GM06990 (cell line): ENCODE results near the gene AAK1.
"Not testable (repeated sequence)": the region's sequence is repeated elsewhere in the genome, so short reads cannot be mapped to it uniquely, and the experiment has no call there.

ENCODE experiments used
- DNase-seq: peaks from one replicate; pipeline ENCODE4 v3.0.0-alpha.2; 2011; ENCODE audit not compliant: insufficient read length; ENCODE audit errors: extremely low read depth
- H3K27me3 ChIP-seq: replicated peaks from 2 replicates; pipeline ENCODE4 v1.6.0; 2011; ENCODE audit warnings: low read length; ENCODE audit not compliant: control insufficient read depth, insufficient read depth
- H3K36me3 ChIP-seq: 2 replicates; pipeline ENCODE4 v1.5.1; 2011; ENCODE audit warnings: low read length; ENCODE audit not compliant: control insufficient read depth, insufficient read depth
- H3K4me3 ChIP-seq: replicated peaks from 2 replicates; pipeline ENCODE4 v1.5.1; 2011; ENCODE audit warnings: low read depth, mild to moderate bottlenecking, control low read depth, low read length
- CTCF ChIP-seq: IDR thresholded peaks from 2 replicates; pipeline ENCODE4 v1.5.1; 2011; ENCODE audit warnings: low read length, control low read depth, mild to moderate bottlenecking, inconsistent platforms; ENCODE audit not compliant: insufficient read depth, poor library complexity, severe bottlenecking

Gene AAK1

DNA sequence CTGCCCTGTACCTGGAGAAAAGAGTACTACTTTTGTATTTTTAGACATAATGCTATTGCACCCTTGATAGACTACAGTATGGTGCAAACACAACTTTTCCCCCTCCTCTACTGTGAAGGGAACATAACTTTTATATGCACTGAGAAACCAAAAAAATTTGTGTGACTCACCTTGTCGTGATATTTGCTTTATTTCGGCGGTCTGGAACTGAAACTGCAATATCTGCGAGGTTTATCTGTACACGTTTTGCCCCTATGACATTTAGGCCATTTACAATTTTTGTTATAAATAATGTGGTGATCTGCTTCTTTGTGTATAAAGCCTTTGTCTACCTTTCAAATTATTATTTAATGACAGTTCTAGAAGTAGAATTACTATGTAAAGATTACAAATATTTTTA, 34.4 kb upstream of the AAK1 start:
- no peaks in the 10 kb centered on the region for H3K36me3 ChIP-seq
- H3K27me3 ChIP-seq = no peaks in the 10 kb centered on the region
- H3K4me3 ChIP-seq = no peak overlapping the region
- no peak for DNase-seq
- no peak for TF ChIP-seq CTCF

DNA sequence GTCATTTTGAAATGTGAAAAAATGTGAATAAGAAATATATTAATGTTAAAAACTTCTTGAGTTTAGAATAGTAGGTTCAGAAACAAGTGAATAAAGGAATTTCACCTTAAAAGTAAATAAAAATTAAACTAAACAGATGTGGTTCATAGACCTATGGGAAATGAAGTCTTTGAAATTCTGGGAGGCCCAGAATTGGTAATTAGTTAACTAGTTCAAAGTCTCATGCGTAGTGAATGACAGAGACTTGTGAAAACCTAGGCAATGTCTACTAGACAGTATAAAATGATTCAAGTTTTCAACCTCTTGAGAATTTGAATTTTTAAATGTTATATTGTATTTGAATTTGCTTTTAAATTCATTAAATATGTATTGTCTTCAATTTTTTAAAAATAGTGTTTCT, 32.6 kb upstream of the AAK1 start:
- no peak for TF ChIP-seq CTCF
- Histone ChIP-seq H3K4me3 (no peak overlapping the region), H3K36me3 (no peaks in the 10 kb centered on the region), H3K27me3 (no peaks in the 10 kb centered on the region)
- no peak for DNase-seq

GRCh38 chr2:69674316-69674670, 30.8 kb upstream of the AAK1 start:
- H3K27me3 ChIP-seq = no peaks in the 10 kb centered on the region
- no peak for TF ChIP-seq CTCF
- H3K36me3 ChIP-seq = no peaks in the 10 kb centered on the region
- no peak overlapping the region for H3K4me3 ChIP-seq
- no peak for DNase-seq

DNA sequence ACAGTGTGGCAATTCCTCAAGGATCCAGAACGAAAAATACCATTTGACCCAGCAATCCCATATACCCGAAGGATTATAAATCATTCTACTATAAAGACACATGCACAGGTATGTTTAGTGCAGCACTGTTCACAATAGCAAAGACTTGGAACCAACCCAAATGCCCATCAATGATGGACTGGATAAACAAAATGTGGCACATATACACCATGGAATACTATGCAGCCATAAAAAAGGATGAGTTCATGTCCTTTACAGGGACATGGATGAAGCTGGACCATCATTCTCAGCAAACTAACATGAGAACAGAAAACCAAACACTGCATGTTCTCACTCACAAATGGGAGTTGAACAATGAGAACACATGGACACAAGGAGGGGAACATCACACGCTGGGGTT, 29.6 kb upstream of the AAK1 start:
- not testable (repeated sequence) for H3K4me3 ChIP-seq, DNase-seq, H3K27me3 ChIP-seq, H3K36me3 ChIP-seq

DNA sequence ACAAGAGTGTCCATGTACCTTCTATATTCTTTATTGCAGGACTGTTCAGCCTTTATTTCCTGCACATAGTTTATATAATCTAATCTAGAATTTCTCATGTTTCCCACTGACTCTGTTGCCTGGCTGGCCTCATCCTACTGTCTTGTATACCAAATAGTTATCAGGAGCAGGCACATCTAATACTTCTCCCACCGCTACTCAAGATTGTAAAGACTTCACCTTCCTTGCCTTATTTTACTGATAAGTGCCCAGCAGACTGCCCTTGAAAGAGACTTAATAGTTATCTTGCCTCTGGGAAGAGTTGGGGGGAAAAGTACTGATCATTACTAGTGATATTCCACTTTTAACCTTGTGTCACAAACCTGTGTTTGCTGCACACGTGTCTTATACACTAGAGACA, 26.1 kb upstream of the AAK1 start:
- Histone ChIP-seq H3K36me3 (no peaks in the 10 kb centered on the region), H3K4me3 (no peak overlapping the region), H3K27me3 (no peaks in the 10 kb centered on the region)
- TF ChIP-seq CTCF = no peak
- DNase-seq = no peak

GRCh38 chr2:69668598-69668997, 25.1 kb upstream of the AAK1 start:
- TF ChIP-seq CTCF = no peak
- DNase-seq = no peak
- no peaks in the 10 kb centered on the region for H3K36me3 ChIP-seq
- no peaks in the 10 kb centered on the region for H3K27me3 ChIP-seq
- H3K4me3 ChIP-seq = no peak overlapping the region
